Activated CD8-positive, alpha-beta memory T cell treated with anti-CD3 and anti-CD28 coated beads, Interleukin-2, amount 50 U/mL, for 24 hours (primary cell): Measurements from ENCODE around the gene MAST2.
"Not testable (repeated sequence)": the region's sequence is repeated elsewhere in the genome, so short reads cannot be mapped to it uniquely, and the experiment has no call there.

Source experiments
- DNase-seq: peaks from one replicate; pipeline ENCODE4 v3.0.0-alpha.2; 2020; ENCODE audit errors: extremely low read depth

Gene MAST2

GRCh38 chr1:45938029-45938428 lies 134.6 kb downstream of the MAST2 start:
- no peak for DNase-seq

GRCh38 chr1:45942411-45942810 lies 139.0 kb downstream of the MAST2 start:
- DNase-seq = no peak

DNA sequence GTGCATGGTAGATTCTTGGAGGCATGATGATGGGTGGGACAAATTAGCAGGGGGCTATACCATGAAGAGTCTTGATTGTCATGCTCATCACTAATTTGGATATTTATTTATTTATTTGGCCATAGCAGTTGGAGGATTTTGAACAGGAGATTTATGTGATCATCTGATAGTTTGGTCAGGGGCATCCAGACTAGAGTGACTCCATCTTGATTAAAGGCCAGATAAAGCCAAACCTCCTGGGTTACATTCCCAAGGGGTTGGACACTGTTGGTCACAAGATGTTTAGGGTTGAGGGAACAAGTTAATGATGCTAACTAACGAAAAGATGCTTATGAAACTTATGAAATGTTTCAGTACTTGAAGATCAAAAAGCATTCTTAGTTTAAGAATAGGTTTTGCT lies 139.8 kb downstream of the MAST2 start:
- no peak for DNase-seq

- DNase-seq = no peak
Measured at GRCh38 chr1:45945426-45945825, 142.0 kb downstream of the MAST2 start.

GRCh38 chr1:45949462-45949861 lies 146.1 kb downstream of the MAST2 start:
- not testable (repeated sequence) for DNase-seq

- DNase-seq = no peak
Measured at GRCh38 chr1:45952072-45952471, 148.7 kb downstream of the MAST2 start.

DNA sequence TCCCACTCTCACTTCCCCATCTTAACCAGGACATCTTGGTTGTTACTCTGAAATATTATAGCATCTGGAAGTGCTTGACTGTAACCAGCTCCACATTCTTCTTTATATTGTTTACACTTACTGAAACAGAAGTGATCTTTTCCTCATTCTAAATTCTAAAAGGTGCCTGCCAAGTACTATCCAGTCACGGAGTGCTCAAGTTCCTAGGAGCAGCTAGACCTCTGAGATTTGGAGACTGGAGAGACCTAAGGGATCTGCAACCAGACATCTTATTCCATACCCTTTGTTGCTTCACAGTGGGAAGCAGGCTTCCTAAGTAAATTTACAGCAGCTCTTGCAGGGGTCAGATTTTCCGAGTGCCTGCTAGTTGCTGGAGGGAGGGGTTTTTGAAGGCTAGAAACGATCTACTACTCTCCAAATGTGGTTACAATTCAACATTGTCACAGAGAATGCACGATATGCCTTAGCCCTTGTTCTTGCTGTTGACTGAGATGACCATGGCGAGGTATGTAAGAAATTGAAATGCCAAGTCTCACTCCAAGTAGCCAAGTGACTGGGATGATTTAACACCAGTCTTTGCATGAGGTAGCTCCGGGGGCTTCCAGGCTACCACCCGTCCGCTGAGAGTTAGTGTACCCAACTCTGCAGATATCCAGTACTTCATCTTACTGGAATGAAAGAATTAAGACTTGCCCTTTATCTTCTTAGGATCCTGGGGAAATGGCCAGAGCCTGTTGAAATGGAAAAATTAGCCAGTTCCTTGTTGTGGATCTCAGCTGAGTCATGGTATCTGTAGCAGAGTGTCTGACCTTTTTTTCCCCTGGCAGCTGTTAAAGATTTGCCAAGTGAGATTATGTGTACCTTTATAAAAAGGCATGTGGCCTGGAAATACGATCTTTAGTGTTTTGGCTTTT lies 150.8 kb downstream of the MAST2 start:
- no peak for DNase-seq

DNA sequence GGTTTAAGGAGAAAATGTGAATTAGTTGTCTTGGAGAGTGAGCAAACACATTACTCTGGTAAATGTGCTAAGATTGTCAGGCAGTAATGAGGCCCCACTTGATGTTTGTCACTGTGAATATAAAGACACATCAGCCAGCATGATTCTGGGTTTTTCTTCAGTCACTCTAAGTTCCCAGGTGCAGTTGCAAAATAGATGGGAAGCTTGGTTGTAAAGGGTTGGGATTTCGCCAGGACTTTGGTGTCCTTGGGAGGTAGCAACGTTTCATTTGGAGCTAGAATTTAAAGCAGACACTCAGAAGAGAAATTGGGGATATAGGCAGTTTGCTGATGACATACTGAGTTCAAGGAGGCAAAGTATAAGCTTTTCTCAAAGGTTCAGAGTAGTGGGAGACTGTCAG lies 154.3 kb downstream of the MAST2 start:
- DNase-seq = no peak

DNA sequence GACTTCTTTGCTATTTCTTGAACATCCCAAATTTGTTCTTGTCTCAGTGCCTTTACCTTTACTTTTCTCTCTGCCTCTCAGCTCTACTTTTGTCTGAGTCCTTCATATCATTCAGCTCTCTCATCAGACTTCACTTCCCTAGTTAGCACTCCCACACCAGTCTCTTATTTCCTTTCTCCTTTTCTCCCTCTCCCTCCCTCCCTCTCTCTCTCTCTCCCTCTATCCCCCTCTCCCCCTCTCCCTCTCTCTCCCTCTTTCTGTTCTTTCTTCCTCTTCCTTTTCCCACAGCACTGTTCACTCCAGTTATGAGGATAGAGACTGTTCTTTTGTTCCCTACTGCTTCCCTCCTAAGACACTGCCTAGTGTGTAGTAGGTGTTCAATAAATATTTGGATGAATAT lies 154.9 kb downstream of the MAST2 start:
- DNase-seq = no peak

GRCh38 chr1:45960930-45961715 lies 157.7 kb downstream of the MAST2 start:
- DNase-seq = no peak

GRCh38 chr1:45961936-45962335 lies 158.5 kb downstream of the MAST2 start:
- not testable (repeated sequence) for DNase-seq

- no peak for DNase-seq
Measured at GRCh38 chr1:45968941-45969666, 165.7 kb downstream of the MAST2 start.

- DNase-seq = no peak
Measured at GRCh38 chr1:45969866-45970265, 166.5 kb downstream of the MAST2 start.

- DNase-seq = no peak
Measured at GRCh38 chr1:45971335-45971734, 167.9 kb downstream of the MAST2 start.

DNA sequence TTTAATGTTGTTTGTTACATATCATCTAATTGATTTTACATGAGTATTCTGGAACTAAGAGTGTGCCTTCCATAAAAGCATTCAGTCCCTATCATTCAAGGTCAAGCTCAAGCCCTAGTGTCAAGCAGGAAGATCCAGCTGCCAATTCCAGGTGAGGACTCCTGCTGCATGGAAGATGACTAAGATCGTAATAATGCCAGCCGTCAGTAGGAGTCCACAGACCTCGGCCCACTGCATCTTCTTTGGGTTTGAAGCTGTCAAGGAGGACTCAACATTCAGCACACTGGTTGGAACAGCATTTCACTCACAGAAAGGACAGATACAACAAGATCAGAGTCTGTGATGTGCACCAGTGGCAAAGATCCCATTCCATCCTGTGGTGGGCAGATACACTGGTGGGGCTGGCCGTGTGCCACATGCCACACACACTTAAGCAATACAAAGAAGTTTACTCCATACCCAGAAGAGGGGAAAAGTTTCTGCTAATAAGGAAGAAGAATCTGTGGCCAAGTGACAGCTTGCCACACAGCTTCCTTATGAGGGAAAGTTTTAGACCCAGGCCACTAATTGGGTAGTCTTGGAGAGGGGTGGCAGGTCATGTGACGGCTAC lies 168.6 kb downstream of the MAST2 start:
- DNase-seq = no peak

DNA sequence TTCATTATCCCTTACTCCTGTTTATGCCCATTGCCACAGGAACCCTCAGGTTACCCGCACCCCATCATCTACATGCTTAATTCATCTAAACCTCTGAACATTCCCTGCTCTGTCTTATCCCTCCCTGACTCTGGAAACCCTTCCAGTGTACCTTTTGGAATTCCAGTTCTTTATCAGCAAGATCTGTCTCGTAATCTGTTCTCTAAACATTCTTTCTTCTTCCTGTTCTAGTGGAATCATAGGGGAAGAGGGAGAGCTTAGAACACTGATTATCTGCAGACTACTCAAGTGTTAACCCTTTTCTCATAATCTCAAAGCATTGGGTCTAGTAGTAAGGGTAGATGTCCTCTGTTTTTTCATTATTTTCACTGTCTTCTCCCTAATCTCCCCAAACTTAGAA lies 169.2 kb downstream of the MAST2 start:
- no peak for DNase-seq

DNA sequence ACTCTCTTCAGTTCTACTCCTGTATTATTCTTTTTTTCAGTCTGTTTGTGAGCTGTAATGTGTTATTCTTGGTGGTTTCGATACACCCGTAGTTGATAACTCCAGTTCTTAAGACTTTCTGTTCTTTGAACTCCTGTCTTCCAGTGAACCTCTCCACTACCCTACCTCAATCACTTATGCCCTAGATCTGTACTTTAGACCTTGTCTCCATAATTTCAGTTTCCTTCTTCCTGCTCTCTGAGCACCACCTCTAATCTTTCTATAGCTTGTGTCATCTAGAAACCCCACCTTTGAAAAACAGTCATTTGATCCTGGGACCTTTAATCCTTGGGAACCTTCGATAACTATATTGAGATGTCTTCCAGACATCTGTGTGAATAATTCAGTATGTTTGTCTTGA lies 169.7 kb downstream of the MAST2 start:
- DNase-seq = no peak

DNA sequence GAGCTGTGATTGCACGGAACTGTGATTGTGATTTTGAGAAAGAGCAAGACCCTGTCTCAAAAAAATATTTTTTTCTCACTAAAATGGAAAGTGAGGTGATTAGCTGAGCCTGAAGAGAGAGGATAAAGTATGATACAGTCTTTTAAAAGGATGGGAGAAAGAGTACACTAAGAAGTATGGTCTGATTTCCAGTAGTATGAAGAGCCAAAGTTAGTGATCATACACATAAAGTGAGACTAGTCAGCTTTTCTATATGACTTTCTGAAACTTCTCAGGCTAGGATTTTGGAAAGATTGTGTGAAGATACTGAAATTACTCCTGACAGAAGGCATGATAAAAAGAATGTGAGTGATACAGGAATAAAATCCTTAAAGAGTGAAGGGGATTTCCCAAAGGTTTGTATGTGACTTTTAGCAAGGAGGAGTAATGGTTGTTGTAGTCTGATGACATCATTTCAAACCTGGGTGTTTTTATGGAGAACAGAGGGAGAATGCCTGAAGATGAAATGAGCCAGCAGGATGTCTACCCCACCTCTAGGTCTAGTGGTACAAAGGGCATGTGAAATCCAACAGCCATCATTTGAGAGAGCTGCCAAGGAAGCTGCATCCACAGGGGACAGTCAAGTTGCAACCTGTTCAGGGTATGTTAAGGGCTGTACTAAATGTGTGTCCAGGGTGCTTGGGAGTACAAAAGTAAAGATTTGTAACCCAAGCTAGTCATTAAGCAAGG lies 171.3 kb downstream of the MAST2 start:
- no peak for DNase-seq

DNA sequence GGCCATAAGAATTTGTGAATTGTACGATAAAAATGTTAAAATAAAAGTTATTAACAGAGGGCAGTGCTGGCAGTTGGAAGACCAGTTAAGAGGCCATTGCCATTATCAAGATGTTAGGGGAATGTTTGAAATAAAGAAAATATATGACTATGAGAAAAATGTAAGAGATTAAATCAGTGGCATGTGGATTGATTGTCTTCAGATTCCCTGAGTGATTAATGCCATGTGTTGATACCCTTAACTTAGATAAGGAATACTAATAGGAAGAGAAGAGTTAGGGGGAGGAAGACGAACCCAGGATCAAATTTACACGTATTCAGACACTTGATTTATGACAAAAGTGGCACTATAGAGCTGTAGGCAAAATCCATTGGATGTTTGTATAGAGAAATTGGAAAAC lies 173.2 kb downstream of the MAST2 start:
- DNase-seq = no peak

- DNase-seq = no peak
Measured at GRCh38 chr1:45979074-45979777, 175.8 kb downstream of the MAST2 start.

DNA sequence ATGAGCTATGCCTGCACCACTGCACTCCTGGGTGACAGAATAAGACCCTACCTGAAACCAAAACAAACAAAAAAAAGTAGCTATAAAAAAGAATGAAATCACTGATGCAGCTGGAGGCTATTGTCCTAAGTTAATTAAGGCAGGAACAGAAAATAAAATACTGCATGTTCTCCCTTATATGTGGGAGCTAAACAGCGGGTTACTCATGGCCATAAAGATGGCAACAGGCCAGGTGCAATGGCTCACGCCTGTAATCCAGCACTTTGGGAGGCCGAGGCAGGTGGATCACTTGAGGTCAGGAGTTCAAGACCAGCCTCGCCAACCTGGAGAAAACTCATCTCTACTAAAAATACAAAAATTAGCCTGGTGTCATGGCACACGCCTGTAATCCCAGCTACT lies 176.4 kb downstream of the MAST2 start:
- DNase-seq = no peak
